GM10266 (cell line): ENCODE data around the gene TESK2.

Experiments
- DNase-seq: peaks from one replicate; pipeline ENCODE4 v3.0.0; 2012; ENCODE audit errors: extremely low spot score
- CTCF ChIP-seq: IDR thresholded peaks from 2 replicates; pipeline ENCODE4 v1.5.1; 2012; ENCODE audit warnings: mild to moderate bottlenecking, low read depth; ENCODE audit not compliant: control insufficient read depth, insufficient read depth; ENCODE audit errors: missing control alignments

Gene TESK2

GRCh38 chr1:45443580-45444446, 47.1 kb downstream of the TESK2 start:
- DNase-seq = no peak
- TF ChIP-seq CTCF = no peak

GRCh38 chr1:45442272-45442671, 48.7 kb downstream of the TESK2 start:
- no peak for TF ChIP-seq CTCF

GRCh38 chr1:45437323-45437722, 53.6 kb downstream of the TESK2 start:
- no peak for TF ChIP-seq CTCF

More at GRCh38 chr1:45442272-45442671, 48.7 kb downstream of the TESK2 start:
- DNase-seq = no peak

GRCh38 chr1:45430490-45430889, 60.5 kb downstream of the TESK2 start:
- TF ChIP-seq CTCF = no peak
- DNase-seq = no peak

More at GRCh38 chr1:45437323-45437722, 53.6 kb downstream of the TESK2 start:
- no peak for DNase-seq

- DNase-seq = no peak
- TF ChIP-seq CTCF = no peak
Observed at GRCh38 chr1:45429561-45430159, 61.3 kb downstream of the TESK2 start.

GRCh38 chr1:45423906-45424678, 66.9 kb downstream of the TESK2 start:
- DNase-seq = no peak
- TF ChIP-seq CTCF = no peak
